ENCODE data around the gene MEI4.

- no peak for TF ChIP-seq CTCF (IDR thresholded peaks at IDR 0.05; ENCODE audit: control extremely low read depth in 1 of 3, insufficient read depth in 1 of 3, low read depth in 1 of 3, low read length in 3 of 3)
- TF ChIP-seq EZH2 (IDR thresholded peaks at IDR 0.05; ENCODE audit: low read depth, low read length, severe bottlenecking) = no peak
- no peak for TF ChIP-seq JUN (IDR thresholded peaks at IDR 0.05; ENCODE audit: low read depth, low read length)
- TF ChIP-seq GTF2F1 (IDR thresholded peaks at IDR 0.05; ENCODE audit: borderline replicate concordance, low read depth, low read length) = no peak
- no peak for TF ChIP-seq MAFK (IDR thresholded peaks at IDR 0.05; ENCODE audit: low read depth, low read length)
- no peak for TF ChIP-seq JUND (IDR thresholded peaks at IDR 0.05; ENCODE audit: low read length)
- TF ChIP-seq CHD2 (IDR thresholded peaks at IDR 0.05; ENCODE audit: low read length) = no peak
- TF ChIP-seq POLR2A (IDR thresholded peaks at IDR 0.05; ENCODE audit: control extremely low read depth in 1 of 2, low read depth in 2 of 2, low read length in 2 of 2) = no peak
- TF ChIP-seq E2F6 (IDR thresholded peaks at IDR 0.05) = no peak
- no peak for TF ChIP-seq USF2 (IDR thresholded peaks at IDR 0.05; ENCODE audit: low read length)
These were observed 26.4 kb upstream of the MEI4 start for GRCh38 chr6:77626426-77626825.

All from H1 (cell line).